ENCODE measurements around the gene IP6K1. TPM values are rescaled to one million over a fixed set of nuclear protein-coding genes. Genes with fewer than 3 reads are reported as not detected.
"Not testable (repeated sequence)": the region's sequence is repeated elsewhere in the genome, so short reads cannot be mapped to it uniquely, and the experiment has no call there.

The IP6K1 gene
- polyA plus RNA-seq, 4 donors, result 14.8 to 27.1 (median 18.2) TPM

DNA sequence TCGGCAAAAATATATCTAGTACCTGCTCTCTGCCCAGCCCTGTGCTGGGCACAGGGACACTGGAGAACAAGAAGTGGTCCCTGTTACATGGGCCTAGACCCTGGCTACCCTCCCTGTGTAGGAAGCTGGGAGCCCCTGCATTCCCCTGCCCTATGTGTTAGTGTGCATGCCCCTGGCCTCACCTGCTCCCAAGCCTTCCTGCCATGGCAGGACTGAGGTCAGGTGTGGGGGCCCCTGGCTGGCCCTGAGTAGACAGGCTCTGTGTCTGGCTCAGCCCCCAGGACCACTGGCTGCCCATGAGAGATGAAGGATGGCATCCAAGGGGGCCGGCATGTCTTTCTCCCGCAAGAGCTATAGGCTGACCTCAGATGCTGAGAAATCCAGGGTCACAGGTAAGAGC lies 95.5 kb downstream of the IP6K1 start:
- not testable (repeated sequence) for H3K27ac ChIP-seq (ENCODE audit: low read depth in 1 of 3, low read length in 2 of 3); DNase-seq; H3K9me3 ChIP-seq (ENCODE audit: control insufficient read depth in 2 of 2, insufficient read depth in 1 of 2, low read depth in 1 of 2, low read length in 1 of 2); FAIRE-seq; H3K27me3 ChIP-seq (ENCODE audit: control insufficient read depth in 3 of 3, insufficient read depth in 3 of 3, low read length in 3 of 3)
- Histone ChIP-seq H3K36me3 (ENCODE audit: control insufficient read depth in 3 of 3, insufficient read depth in 2 of 3, low read depth in 1 of 3, low read length in 3 of 3) (peaks cover 0 to 19% (median 0%) of the 10 kb centered on the region in 3 donors), H3K4me1 (ENCODE audit: control insufficient read depth in 3 of 3, insufficient read depth in 2 of 3, low read depth in 1 of 3, low read length in 2 of 3) (peaks cover 0 to 30% (median 2%) of the 10 kb centered on the region in 3 donors), H3K4me3 (ENCODE audit: low read depth in 1 of 3, low read length in 3 of 3) (peak overlapping the region in 2 of 3 donors; percentile 30 to 76)
- 65 to 95% (median 76%) methylated on average over 3 of the region's 3 CpGs for WGBS, 3 donors

DNA sequence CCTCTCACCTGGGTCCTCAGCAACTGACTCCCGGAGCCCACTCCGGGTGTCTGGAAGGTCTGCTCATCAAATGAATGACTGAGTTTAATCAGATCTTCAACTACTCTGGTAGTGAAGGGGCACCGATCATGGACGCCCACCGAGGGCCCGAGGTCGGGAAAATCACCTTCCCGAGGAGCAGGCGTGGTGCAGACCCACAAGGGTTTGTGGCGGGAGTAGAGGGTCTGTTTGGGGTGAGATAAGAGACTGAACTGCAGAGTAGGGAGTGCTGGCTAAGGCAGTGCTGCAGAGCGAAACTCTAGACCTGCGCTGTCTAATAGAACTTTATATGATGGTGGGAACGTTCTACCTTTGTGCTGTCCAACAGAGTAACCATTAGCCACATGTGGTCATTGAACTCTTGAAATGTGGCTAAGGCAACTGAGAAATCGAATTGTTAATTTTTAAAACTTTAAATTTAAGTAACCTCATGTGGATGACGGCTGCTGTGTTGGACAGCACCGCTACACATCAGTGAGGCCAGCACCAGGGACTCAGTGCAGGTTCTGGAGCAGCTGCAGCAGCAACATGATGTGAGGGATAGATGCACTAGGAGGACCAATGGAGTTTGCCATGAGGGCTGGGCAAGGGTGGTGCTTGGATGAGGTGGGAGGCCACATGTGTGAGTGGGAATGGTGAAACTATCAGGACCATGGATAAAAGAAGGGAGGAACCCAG lies 96.3 kb downstream of the IP6K1 start:
- not testable (repeated sequence) for FAIRE-seq; H3K9me3 ChIP-seq (ENCODE audit: control insufficient read depth in 2 of 2, insufficient read depth in 1 of 2, low read depth in 1 of 2, low read length in 1 of 2); H3K27me3 ChIP-seq (ENCODE audit: control insufficient read depth in 3 of 3, insufficient read depth in 3 of 3, low read length in 3 of 3)
- peak; percentile 20 to 30 for DNase-seq
- Histone ChIP-seq H3K27ac (ENCODE audit: low read depth in 1 of 3, low read length in 2 of 3) (peak overlapping the region in 2 of 3 donors; percentile 87 to 96), H3K4me1 (ENCODE audit: control insufficient read depth in 3 of 3, insufficient read depth in 2 of 3, low read depth in 1 of 3, low read length in 2 of 3) (peaks cover 0 to 30% (median 2%) of the 10 kb centered on the region in 3 donors), H3K36me3 (ENCODE audit: control insufficient read depth in 3 of 3, insufficient read depth in 2 of 3, low read depth in 1 of 3, low read length in 3 of 3) (peaks cover 0 to 20% (median 0%) of the 10 kb centered on the region in 3 donors), H3K4me3 (ENCODE audit: low read depth in 1 of 3, low read length in 3 of 3) (peak overlapping the region; percentile 76 to 93 (median 90))
- WGBS, 3 donors, result 6 to 8% (median 7%) methylated on average over 16 of the region's 16 CpGs

DNA sequence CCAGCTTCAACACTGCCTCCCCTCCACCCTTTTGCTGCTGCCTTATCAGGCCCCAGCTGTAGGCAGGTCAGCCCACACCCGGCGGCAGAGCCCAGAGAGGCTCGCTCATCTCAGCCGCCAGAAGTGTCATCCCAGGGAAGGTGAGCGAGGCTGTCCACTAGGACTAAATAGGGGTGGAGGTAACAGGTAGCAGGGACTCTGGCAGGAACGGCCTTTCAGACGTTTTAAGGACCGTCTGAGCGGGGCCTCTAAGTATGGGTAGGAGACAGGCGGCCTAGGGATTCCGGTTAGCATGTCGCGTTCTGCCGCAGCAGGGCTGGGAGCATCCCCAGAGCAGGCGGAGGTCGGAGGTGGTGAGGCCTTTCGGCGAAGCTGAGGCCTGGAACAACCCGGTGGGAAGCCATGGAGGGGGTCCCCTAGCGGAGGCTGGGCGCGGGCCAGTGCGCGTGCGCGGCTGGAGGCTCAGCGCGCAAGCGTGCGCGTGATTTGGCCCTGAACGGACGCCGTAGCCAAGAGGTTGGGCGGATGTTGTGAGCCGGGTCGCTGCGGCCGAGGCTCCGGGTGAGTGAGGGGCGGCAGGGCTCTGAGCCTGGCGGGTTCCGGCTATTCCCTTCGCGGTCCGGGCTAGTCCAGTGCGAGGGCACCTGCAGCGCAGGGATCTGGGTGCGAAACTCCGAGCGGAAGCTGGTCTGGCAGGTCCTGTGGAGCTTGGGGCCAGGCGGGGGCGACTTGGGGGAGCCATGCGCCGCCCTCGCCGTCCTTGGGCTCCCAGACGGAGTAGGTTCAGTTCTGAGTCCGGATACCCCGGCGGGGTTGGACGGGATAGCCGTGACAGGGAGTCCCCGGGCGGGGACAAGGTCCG lies 97.1 kb downstream of the IP6K1 start, which contains the start of the genes MST1 and RNF123:
Gene MST1, minus strand, starts transcription at position 429 of the 862 bp plus-strand sequence. CDS start 783 bp downstream, outside the sequence.
Gene RNF123, plus strand, starts transcription at position 512 of the 862 bp plus-strand sequence. CDS start 1,609 bp downstream, outside the sequence.
- peak within 1 kb of the TSS; percentile 66 to 96 (median 87) for H3K27ac ChIP-seq (ENCODE audit: low read depth in 1 of 3, low read length in 2 of 3)

DNA sequence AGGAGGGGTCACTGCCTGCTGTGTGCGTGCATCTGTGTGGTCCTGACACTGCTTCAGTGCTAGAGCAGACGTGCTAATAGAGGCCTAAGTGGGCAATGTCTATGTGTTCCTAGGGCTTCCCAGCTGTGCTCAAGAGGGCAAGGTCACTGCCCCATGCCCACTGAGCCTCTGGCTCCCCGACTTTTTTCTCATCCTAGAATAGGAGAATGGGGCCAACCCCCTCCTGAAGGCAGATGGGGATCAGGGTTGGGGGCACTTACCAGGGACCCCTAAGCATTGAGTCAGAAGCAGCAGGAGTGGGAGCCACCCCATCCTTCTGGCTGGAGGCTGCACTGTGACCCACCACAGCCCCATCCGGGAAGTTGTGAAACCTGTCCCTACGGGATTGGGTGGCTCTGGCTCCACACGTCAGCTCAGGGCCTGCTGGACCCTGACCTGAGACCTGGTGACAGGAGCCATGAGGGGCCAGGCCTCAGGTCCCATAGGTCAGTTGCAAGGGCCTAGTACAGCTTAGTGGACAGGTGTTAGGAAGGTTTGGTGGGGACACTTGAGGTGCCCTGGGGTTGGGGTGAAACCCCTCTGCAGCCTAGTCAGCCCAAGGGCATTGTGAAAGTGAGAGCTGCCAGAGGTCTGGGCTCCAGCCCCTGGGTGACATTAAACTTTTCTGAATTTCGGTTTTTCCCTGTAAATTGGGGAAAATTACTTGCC lies 97.8 kb downstream of the IP6K1 start:
- H3K27ac ChIP-seq (ENCODE audit: low read depth in 1 of 3, low read length in 2 of 3), result peak overlapping the region; percentile 66 to 96 (median 87)
- DNase-seq, result peak; percentile 32 to 78

More for the DNA sequence above, 97.1 kb downstream of the IP6K1 start, which contains the start of the genes MST1 and RNF123:
- Histone ChIP-seq H3K36me3 (ENCODE audit: control insufficient read depth in 3 of 3, insufficient read depth in 2 of 3, low read depth in 1 of 3, low read length in 3 of 3) (peaks cover 0 to 20% (median 0%) of the 10 kb centered on the region in 3 donors), H3K4me1 (ENCODE audit: control insufficient read depth in 3 of 3, insufficient read depth in 2 of 3, low read depth in 1 of 3, low read length in 2 of 3) (peaks cover 0 to 30% (median 2%) of the 10 kb centered on the region in 3 donors), H3K9me3 (ENCODE audit: control insufficient read depth in 2 of 2, insufficient read depth in 1 of 2, low read depth in 1 of 2, low read length in 1 of 2) (no peaks in the 10 kb centered on the region), H3K4me3 (ENCODE audit: low read depth in 1 of 3, low read length in 3 of 3) (peak within 1 kb of the TSS; percentile 76 to 93 (median 90)), H3K27me3 (ENCODE audit: control insufficient read depth in 3 of 3, insufficient read depth in 3 of 3, low read length in 3 of 3) (no peaks in the 10 kb centered on the region)
- 1 to 3% (median 2%) methylated on average over 46 to 66 of the region's 66 CpGs for WGBS, 3 donors
- peak; percentile 85 to 96 for DNase-seq
- FAIRE-seq, result no peak

DNA sequence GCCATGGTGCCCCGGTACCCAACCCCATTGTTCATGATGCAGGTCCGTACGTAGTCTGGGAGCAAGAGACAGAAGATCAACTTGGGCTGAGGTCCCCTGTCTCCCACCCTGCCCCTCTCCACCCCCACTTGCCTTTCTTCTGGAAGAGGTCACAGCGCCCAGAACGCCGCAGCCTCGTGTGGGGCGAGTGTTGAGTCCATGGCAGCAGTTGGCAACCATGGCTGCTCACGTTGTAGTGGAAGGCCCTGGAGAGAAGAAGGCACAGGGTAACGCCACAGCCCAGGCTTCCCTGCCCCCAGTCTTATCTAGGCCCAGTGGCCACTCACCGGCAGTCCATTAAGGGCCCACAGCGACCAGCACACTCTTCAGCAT lies 98.9 kb downstream of the IP6K1 start:
- WGBS, 3 donors, result 78 to 91% (median 89%) methylated on average over 9 to 12 of the region's 12 CpGs
- peak overlapping the region in 1 of 3 donors; percentile 66 for H3K4me3 ChIP-seq (ENCODE audit: low read depth in 1 of 3, low read length in 3 of 3)
- H3K9me3 ChIP-seq (ENCODE audit: control insufficient read depth in 2 of 2, insufficient read depth in 1 of 2, low read depth in 1 of 2, low read length in 1 of 2); H3K27me3 ChIP-seq (ENCODE audit: control insufficient read depth in 3 of 3, insufficient read depth in 3 of 3, low read length in 3 of 3); FAIRE-seq; DNase-seq: not testable (repeated sequence)
- H3K36me3 ChIP-seq (ENCODE audit: control insufficient read depth in 3 of 3, insufficient read depth in 2 of 3, low read depth in 1 of 3, low read length in 3 of 3), result peaks cover 5 to 37% (median 10%) of the 10 kb centered on the region in 3 donors
- H3K4me1 ChIP-seq (ENCODE audit: control insufficient read depth in 3 of 3, insufficient read depth in 2 of 3, low read depth in 1 of 3, low read length in 2 of 3), result peaks cover 0 to 30% (median 2%) of the 10 kb centered on the region in 3 donors
- H3K27ac ChIP-seq (ENCODE audit: low read depth in 1 of 3, low read length in 2 of 3), result peak overlapping the region in 1 of 3 donors; percentile 85

More for the DNA sequence above, 97.8 kb downstream of the IP6K1 start:
- H3K9me3 ChIP-seq (ENCODE audit: control insufficient read depth in 2 of 2, insufficient read depth in 1 of 2, low read depth in 1 of 2, low read length in 1 of 2); H3K27me3 ChIP-seq (ENCODE audit: control insufficient read depth in 3 of 3, insufficient read depth in 3 of 3, low read length in 3 of 3); FAIRE-seq: not testable (repeated sequence)
- Histone ChIP-seq H3K4me3 (ENCODE audit: low read depth in 1 of 3, low read length in 3 of 3) (peak overlapping the region in 2 of 3 donors; percentile 76 to 93), H3K4me1 (ENCODE audit: control insufficient read depth in 3 of 3, insufficient read depth in 2 of 3, low read depth in 1 of 3, low read length in 2 of 3) (peaks cover 0 to 30% (median 2%) of the 10 kb centered on the region in 3 donors), H3K36me3 (ENCODE audit: control insufficient read depth in 3 of 3, insufficient read depth in 2 of 3, low read depth in 1 of 3, low read length in 3 of 3) (peaks cover 0 to 26% (median 2%) of the 10 kb centered on the region in 3 donors)
- 46 to 67% (median 51%) methylated on average over 4 to 7 of the region's 7 CpGs for WGBS, 3 donors

DNA sequence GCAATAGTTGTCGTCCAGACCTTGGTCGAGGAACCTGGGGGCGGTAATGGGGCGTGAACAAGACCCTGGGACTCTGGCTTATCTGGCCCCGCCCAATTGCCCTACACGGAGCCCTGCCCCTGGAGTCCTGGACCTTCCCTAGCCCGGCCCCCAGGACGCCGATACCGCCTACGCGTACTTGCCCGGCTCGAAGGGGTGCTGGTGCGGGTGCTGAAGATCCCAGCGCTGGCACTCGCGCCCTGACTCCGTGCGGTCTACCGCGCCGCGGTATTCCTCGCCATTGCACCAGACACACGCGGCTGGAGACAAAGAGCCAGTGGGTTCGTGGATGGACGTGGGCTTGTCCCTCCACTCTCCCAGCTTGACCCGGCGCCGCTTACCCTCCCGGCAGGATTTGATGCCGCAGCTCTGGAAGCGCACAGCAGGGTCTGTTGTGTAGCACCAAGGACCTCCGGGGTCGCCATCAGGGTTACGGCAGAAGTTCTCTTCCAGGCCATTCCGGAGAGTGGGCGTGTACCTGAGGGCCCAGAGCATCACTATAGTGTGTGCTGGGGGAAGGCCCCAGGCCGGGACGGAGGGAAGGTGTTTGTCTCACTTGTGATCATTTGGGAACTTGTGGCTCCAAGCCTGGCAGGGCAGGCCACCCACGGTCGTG lies 99.4 kb downstream of the IP6K1 start:
- Histone ChIP-seq H3K4me3 (ENCODE audit: low read depth in 1 of 3, low read length in 3 of 3) (peak overlapping the region in 2 of 3 donors; percentile 44 to 66), H3K27ac (ENCODE audit: low read depth in 1 of 3, low read length in 2 of 3) (peak overlapping the region; percentile 39 to 85 (median 62)), H3K4me1 (ENCODE audit: control insufficient read depth in 3 of 3, insufficient read depth in 2 of 3, low read depth in 1 of 3, low read length in 2 of 3) (peaks cover 0 to 30% (median 2%) of the 10 kb centered on the region in 3 donors), H3K36me3 (ENCODE audit: control insufficient read depth in 3 of 3, insufficient read depth in 2 of 3, low read depth in 1 of 3, low read length in 3 of 3) (peaks cover 6 to 42% (median 11%) of the 10 kb centered on the region in 3 donors)
- not testable (repeated sequence) for H3K9me3 ChIP-seq (ENCODE audit: control insufficient read depth in 2 of 2, insufficient read depth in 1 of 2, low read depth in 1 of 2, low read length in 1 of 2); H3K27me3 ChIP-seq (ENCODE audit: control insufficient read depth in 3 of 3, insufficient read depth in 3 of 3, low read length in 3 of 3); FAIRE-seq
- 5 to 12% (median 11%) methylated on average over 33 to 44 of the region's 44 CpGs for WGBS, 3 donors
- peak; percentile 90 to 93 for DNase-seq

DNA sequence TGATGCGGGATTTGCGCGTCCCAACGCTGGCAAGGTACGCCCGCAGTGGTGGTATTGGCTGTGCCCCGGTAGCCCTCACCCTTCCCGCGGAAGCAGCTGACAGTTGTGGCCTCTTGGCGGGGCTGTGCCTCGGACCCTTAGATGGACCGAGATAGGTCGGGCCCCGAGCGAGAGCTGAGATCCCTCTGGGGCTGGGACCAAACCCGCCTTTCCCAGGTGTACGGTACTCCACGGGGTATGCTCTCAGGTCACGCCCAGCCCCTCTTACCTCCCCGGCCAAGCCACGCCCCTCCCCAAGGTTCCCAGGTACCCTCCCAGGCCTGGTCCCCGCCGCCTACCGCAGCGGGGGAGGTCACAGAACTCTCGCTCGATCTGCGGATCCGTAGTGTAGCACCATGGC lies 100.0 kb downstream of the IP6K1 start:
- H3K27ac ChIP-seq (ENCODE audit: low read depth in 1 of 3, low read length in 2 of 3), result peak overlapping the region in 2 of 3 donors; percentile 36 to 85
- FAIRE-seq; H3K9me3 ChIP-seq (ENCODE audit: control insufficient read depth in 2 of 2, insufficient read depth in 1 of 2, low read depth in 1 of 2, low read length in 1 of 2): not testable (repeated sequence)

More for the DNA sequence above, 100.0 kb downstream of the IP6K1 start:
- peak; percentile 63 to 84 for DNase-seq
- peak overlapping the region in 2 of 3 donors; percentile 44 to 66 for H3K4me3 ChIP-seq (ENCODE audit: low read depth in 1 of 3, low read length in 3 of 3)
- peaks cover 6 to 45% (median 11%) of the 10 kb centered on the region in 3 donors for H3K36me3 ChIP-seq (ENCODE audit: control insufficient read depth in 3 of 3, insufficient read depth in 2 of 3, low read depth in 1 of 3, low read length in 3 of 3)
- WGBS, 3 donors, result 2 to 5% (median 3%) methylated on average over 20 to 25 of the region's 29 CpGs
- H3K4me1 ChIP-seq (ENCODE audit: control insufficient read depth in 3 of 3, insufficient read depth in 2 of 3, low read depth in 1 of 3, low read length in 2 of 3), result peaks cover 0 to 30% (median 2%) of the 10 kb centered on the region in 3 donors
- not testable (repeated sequence) for H3K27me3 ChIP-seq (ENCODE audit: control insufficient read depth in 3 of 3, insufficient read depth in 3 of 3, low read length in 3 of 3)

Data from small intestine (tissue), 7 donors.